ENCODE results near the gene GOLGA6A. TPM values are rescaled to one million over a fixed set of nuclear protein-coding genes. Genes with fewer than 3 reads are reported as not detected.

The GOLGA6A gene
- total RNA-seq, 1 experiment from 2014 or later: not detected

DNA sequence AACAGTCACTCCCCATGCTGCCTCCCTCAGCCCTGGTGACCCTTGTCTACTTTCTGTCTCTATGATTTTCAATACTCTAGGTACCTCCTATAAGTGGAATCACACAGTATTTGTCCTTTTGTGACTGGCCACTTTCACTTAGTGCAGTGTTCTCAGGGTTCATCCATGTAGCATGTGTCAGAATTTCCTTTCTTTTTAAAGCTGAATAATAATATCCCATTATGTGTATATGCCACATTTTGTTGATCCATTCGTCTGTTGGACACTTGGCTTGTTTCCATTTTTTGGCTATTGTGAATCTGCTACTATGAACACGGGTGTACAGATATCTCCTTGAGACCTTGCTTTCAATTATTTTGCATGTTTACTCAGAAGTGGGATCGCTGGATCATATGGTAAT is 53.7 kb downstream of the GOLGA6A start:
- CTCF ChIA-PET: no interaction called here
- H3K4me3 Mint-ChIP-seq (ENCODE audit: low read depth, unreplicated experiment): no peak overlapping the region
- no TSS peak for BruUV-seq (replicated peaks)

DNA sequence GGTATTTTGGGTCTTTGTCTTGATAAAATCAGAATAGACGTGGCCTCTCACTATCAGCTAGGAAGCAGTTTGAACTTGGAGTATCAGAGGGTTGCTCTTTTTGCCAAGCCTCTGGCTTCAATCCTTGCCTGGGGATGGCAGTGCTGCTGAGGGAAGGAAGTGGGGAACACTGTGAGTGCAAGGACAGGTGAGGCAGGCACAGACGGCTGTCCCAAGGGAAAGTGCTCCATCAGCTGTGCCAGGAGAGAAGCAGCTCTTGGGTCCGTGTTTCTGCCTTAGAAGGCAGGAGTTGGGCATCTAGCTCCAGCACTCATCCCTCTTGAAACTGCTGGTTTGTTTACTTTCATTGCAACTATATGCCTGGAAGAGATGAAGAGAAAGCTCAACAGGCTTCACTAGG is 54.7 kb downstream of the GOLGA6A start:
- CTCF ChIA-PET: interaction anchor here (0.7 to 1.0 kb wide), 3 partner anchors 26 to 218 kb away, joined by 5 to 6 read pairs (median 6); no protein-coding TSS in a partner anchor
- no TSS peak for BruUV-seq (replicated peaks)
- H3K27ac Mint-ChIP-seq (ENCODE audit: unreplicated experiment): no peak overlapping the region
- H3K27me3 Mint-ChIP-seq (ENCODE audit: unreplicated experiment): no peaks in the 10 kb centered on the region
- intact Hi-C loops (cut with micrococcal nuclease; ENCODE audit: unreplicated experiment): no loop called here
- no peaks in the 10 kb centered on the region for H3K9me3 Mint-ChIP-seq (ENCODE audit: low read depth, unreplicated experiment)
- no peaks in the 10 kb centered on the region for H3K4me1 Mint-ChIP-seq (ENCODE audit: low read depth, unreplicated experiment)
- TF ChIP-seq, protein P1, sequence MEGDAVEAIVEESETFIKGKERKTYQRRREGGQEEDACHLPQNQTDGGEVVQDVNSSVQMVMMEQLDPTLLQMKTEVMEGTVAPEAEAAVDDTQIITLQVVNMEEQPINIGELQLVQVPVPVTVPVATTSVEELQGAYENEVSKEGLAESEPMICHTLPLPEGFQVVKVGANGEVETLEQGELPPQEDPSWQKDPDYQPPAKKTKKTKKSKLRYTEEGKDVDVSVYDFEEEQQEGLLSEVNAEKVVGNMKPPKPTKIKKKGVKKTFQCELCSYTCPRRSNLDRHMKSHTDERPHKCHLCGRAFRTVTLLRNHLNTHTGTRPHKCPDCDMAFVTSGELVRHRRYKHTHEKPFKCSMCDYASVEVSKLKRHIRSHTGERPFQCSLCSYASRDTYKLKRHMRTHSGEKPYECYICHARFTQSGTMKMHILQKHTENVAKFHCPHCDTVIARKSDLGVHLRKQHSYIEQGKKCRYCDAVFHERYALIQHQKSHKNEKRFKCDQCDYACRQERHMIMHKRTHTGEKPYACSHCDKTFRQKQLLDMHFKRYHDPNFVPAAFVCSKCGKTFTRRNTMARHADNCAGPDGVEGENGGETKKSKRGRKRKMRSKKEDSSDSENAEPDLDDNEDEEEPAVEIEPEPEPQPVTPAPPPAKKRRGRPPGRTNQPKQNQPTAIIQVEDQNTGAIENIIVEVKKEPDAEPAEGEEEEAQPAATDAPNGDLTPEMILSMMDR (IDR thresholded peaks at IDR 0.05; ENCODE audit: unreplicated experiment): no peak
- H3K36me3 Mint-ChIP-seq (ENCODE audit: insufficient read depth, unreplicated experiment): peaks cover 15% of the 10 kb centered on the region
- H3K4me3 Mint-ChIP-seq (ENCODE audit: low read depth, unreplicated experiment): no peak overlapping the region
- DNase-seq: no peak

More for the DNA sequence above, 53.7 kb downstream of the GOLGA6A start:
- DNase-seq: no peak
- H3K36me3 Mint-ChIP-seq (ENCODE audit: insufficient read depth, unreplicated experiment): peaks cover 6% of the 10 kb centered on the region
- TF ChIP-seq, protein P1 (IDR thresholded peaks at IDR 0.05; ENCODE audit: unreplicated experiment): no peak
- intact Hi-C loops (cut with micrococcal nuclease; ENCODE audit: unreplicated experiment): no loop called here
- H3K4me1 Mint-ChIP-seq (ENCODE audit: low read depth, unreplicated experiment): no peaks in the 10 kb centered on the region
- H3K9me3 Mint-ChIP-seq (ENCODE audit: low read depth, unreplicated experiment): no peaks in the 10 kb centered on the region
- no peak overlapping the region for H3K27ac Mint-ChIP-seq (ENCODE audit: unreplicated experiment)
- H3K27me3 Mint-ChIP-seq (ENCODE audit: unreplicated experiment): no peaks in the 10 kb centered on the region

DNA sequence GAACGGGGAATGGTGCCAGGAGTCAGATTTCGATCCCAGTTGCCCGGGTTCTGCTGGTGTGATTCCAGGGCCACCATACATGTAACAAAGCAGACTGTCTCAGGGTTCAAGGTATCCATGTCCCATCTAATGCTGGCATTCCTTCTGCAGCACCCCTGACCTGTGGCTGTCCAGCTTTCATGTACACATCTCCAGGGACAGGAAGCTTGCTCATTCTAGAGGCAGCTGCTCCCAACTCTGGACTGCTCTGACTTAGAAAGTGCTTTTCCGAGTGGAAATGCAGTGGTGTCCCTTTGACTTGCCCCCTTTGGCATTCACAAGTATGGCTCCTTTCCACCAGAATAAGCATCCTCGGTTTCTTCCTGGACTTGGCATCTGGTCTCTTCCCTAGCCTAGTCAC is 56.9 kb downstream of the GOLGA6A start:
- Mint-ChIP-seq H3K27me3 (ENCODE audit: unreplicated experiment) (no peaks in the 10 kb centered on the region), H3K27ac (ENCODE audit: unreplicated experiment) (no peak overlapping the region), H3K36me3 (ENCODE audit: insufficient read depth, unreplicated experiment) (peaks cover 10% of the 10 kb centered on the region), H3K9me3 (ENCODE audit: low read depth, unreplicated experiment) (no peaks in the 10 kb centered on the region), H3K4me3 (ENCODE audit: low read depth, unreplicated experiment) (no peak overlapping the region), H3K4me1 (ENCODE audit: low read depth, unreplicated experiment) (no peaks in the 10 kb centered on the region)
- intact Hi-C loops (cut with micrococcal nuclease; ENCODE audit: unreplicated experiment): no loop called here
- no peak for DNase-seq
- TF ChIP-seq, protein P1 (IDR thresholded peaks at IDR 0.05; ENCODE audit: unreplicated experiment): no peak
- no TSS peak for BruUV-seq (replicated peaks)
- CTCF ChIA-PET: interaction anchor here (3.2 kb wide), 1 partner anchor 53 kb away, joined by 10 read pairs; no protein-coding TSS in a partner anchor

- Mint-ChIP-seq H3K4me1 (ENCODE audit: low read depth, unreplicated experiment) (no peaks in the 10 kb centered on the region), H3K27ac (ENCODE audit: unreplicated experiment) (no peak overlapping the region), H3K36me3 (ENCODE audit: insufficient read depth, unreplicated experiment) (peaks cover 10% of the 10 kb centered on the region), H3K4me3 (ENCODE audit: low read depth, unreplicated experiment) (no peak overlapping the region), H3K9me3 (ENCODE audit: low read depth, unreplicated experiment) (no peaks in the 10 kb centered on the region), H3K27me3 (ENCODE audit: unreplicated experiment) (no peaks in the 10 kb centered on the region)
- intact Hi-C loops (cut with micrococcal nuclease; ENCODE audit: unreplicated experiment): no loop called here
- TF ChIP-seq, protein P1 (IDR thresholded peaks at IDR 0.05; ENCODE audit: unreplicated experiment): no peak
- CTCF ChIA-PET: interaction anchor here (3.2 kb wide), 1 partner anchor 52 kb away, joined by 10 read pairs; no protein-coding TSS in a partner anchor
- no TSS peak for BruUV-seq (replicated peaks)
- DNase-seq: no peak
Observed at GRCh38 chr15:74024687-74025086, 57.7 kb downstream of the GOLGA6A start.
